ENCODE data around the gene TEX54.

DNA sequence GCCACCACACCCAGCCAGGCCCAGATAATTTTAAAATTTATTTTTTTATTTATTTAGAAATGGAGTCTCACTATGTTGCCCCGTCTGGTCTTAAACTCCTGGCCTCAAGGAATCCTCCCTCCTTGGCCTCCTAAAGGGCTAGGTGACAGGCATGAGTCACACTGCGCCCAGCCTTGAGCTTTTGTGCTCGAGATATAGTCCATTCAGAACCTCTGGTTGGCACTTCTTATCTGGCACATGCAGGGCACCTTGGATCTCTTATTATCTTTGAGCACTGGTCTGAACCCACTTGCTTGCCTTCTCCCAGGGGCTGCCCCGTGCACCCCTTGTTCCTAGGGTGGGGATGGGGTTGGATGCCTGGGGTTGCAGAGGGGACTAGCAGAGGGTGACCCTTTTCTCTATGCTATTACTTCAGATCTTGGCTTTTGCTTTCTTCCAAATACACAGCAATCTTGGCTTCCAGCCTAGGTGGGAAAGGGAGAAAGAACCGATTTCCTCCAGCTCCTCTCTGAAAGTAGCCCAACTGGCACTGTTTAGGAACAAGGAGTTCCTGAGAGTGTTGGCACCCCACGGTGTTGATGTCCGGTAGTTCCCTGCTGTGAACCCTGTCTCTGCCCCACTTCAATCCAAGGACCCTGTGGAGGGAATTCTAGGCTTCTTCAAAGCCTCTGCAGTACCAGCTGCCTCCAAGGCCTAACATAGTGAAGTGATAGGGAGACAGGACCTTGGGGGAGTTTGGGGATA is 46.8 kb upstream of the TEX54 start:
- no peak for TF ChIP-seq POLR2AphosphoS5 (IDR thresholded peaks at IDR 0.05; ENCODE audit: low read depth, low read length)
- no peak for TF ChIP-seq REST (IDR thresholded peaks at IDR 0.05; ENCODE audit: insufficient read depth in 1 of 2, low read depth in 2 of 2, low read length in 2 of 2)
- no peak for TF ChIP-seq TAF1 (IDR thresholded peaks at IDR 0.05; ENCODE audit: borderline replicate concordance, insufficient read depth, low read length)
- TF ChIP-seq SIN3A (IDR thresholded peaks at IDR 0.05; ENCODE audit: borderline replicate concordance, insufficient read depth, low read length), result no peak
- TF ChIP-seq FOXP2 (optimal IDR thresholded peaks at IDR 0.05; ENCODE audit: borderline replicate concordance, extremely low read depth, extremely low read length, insufficient read depth), result no peak

All from PFSK-1 (cell line).